Ishikawa (cell line): ENCODE measurements around the gene CACNG5.

ENCODE experiments used
- CEBPB ChIP-seq: IDR thresholded peaks from 2 replicates; pipeline ENCODE4 v1.6.1; 2012
- CREB1 ChIP-seq: IDR thresholded peaks from 2 replicates; pipeline ENCODE4 v1.6.1; 2012; ENCODE audit warnings: low read depth
- EGR1 ChIP-seq: IDR thresholded peaks from 2 replicates; pipeline ENCODE4 v1.6.1; 2012
- EP300 ChIP-seq: IDR thresholded peaks from 2 replicates; pipeline ENCODE4 v1.6.1; 2012; ENCODE audit warnings: borderline replicate concordance
- RAD21 ChIP-seq: IDR thresholded peaks from 2 replicates; pipeline ENCODE4 v1.6.1; 2012; ENCODE audit warnings: low read depth
- TEAD4 ChIP-seq: IDR thresholded peaks from 2 replicates; pipeline ENCODE4 v1.6.1; 2012
- YY1 ChIP-seq: IDR thresholded peaks from 2 replicates; pipeline ENCODE4 v1.6.1; 2012; ENCODE audit warnings: low read depth
- ZBTB7A ChIP-seq: IDR thresholded peaks from 2 replicates; pipeline ENCODE4 v1.6.1; 2012; ENCODE audit warnings: low read depth
- TF ChIP-seq, protein P1 (sequence below): IDR thresholded peaks from 2 replicates; pipeline ENCODE4 v1.6.1; 2012

- TF ChIP-seq, protein P1, sequence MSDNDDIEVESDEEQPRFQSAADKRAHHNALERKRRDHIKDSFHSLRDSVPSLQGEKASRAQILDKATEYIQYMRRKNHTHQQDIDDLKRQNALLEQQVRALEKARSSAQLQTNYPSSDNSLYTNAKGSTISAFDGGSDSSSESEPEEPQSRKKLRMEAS, result no peak
- TF ChIP-seq EP300 (no peak), YY1 (no peak), CEBPB (no peak), RAD21 (no peak), TEAD4 (no peak), CREB1 (no peak), ZBTB7A (no peak), EGR1 (no peak)
These were observed 28.9 kb downstream of the CACNG5 start for GRCh38 chr17:66863820-66864219.
